Measurements from ENCODE around the gene BPIFA2.
"Not testable (repeated sequence)": the region's sequence is repeated elsewhere in the genome, so short reads cannot be mapped to it uniquely, and the experiment has no call there.

Gene BPIFA2, protein sequence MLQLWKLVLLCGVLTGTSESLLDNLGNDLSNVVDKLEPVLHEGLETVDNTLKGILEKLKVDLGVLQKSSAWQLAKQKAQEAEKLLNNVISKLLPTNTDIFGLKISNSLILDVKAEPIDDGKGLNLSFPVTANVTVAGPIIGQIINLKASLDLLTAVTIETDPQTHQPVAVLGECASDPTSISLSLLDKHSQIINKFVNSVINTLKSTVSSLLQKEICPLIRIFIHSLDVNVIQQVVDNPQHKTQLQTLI

DNA sequence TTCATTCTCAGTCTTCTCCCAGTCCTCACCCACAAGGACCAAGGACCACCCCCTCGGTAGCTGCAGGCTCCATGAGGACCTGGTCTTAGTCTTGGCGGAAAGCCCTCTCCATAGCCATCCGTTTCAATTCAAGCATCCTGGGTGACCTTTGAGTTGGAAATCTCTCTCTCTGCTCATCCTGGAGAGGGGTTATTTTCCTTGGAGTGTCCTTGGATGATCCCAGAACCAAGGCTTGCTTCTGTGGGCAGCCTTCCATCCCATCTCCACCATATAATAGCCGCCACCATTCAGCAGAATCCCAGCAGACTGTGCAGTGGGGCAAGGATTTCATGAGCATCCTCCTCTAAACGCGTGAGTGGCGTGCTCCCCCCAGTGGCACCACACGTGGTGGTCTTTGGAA, at the start of gene BPIFA2:
BPIFA2 (plus strand) TSS at position 301 of the 400 bp plus-strand sequence. CDS start 987 bp downstream, outside the sequence.
- H2AFZ ChIP-seq (ENCODE audit: low read length) = no peak within 1 kb of the TSS
- TF ChIP-seq EZH2phosphoT487 (IDR thresholded peaks at IDR 0.05; ENCODE audit: low read length) (no peak), EZH2 (optimal IDR thresholded peaks at IDR 0.05; ENCODE audit: low read depth, low read length) (no peak)
- TF ChIP-seq, protein P1, sequence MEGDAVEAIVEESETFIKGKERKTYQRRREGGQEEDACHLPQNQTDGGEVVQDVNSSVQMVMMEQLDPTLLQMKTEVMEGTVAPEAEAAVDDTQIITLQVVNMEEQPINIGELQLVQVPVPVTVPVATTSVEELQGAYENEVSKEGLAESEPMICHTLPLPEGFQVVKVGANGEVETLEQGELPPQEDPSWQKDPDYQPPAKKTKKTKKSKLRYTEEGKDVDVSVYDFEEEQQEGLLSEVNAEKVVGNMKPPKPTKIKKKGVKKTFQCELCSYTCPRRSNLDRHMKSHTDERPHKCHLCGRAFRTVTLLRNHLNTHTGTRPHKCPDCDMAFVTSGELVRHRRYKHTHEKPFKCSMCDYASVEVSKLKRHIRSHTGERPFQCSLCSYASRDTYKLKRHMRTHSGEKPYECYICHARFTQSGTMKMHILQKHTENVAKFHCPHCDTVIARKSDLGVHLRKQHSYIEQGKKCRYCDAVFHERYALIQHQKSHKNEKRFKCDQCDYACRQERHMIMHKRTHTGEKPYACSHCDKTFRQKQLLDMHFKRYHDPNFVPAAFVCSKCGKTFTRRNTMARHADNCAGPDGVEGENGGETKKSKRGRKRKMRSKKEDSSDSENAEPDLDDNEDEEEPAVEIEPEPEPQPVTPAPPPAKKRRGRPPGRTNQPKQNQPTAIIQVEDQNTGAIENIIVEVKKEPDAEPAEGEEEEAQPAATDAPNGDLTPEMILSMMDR (IDR thresholded peaks at IDR 0.05; ENCODE audit: low read length) = no peak
- no peaks in the 10 kb centered on the region for H4K20me1 ChIP-seq (ENCODE audit: insufficient read depth, low read length)
- H3K9me3 ChIP-seq (replicated peaks; ENCODE audit: insufficient read depth, low read length) = no peaks in the 10 kb centered on the region
- H3K4me3 ChIP-seq (ENCODE audit: low read length) = no peak within 1 kb of the TSS
- no peak for DNase-seq
- no peaks in the 10 kb centered on the region for H3K9me2 ChIP-seq (replicated peaks; ENCODE audit: insufficient read depth, low read length)
- H3K27ac ChIP-seq (ENCODE audit: low read length) = no peak within 1 kb of the TSS
- H3F3A ChIP-seq (ENCODE audit: insufficient read depth, low read length) = no peaks in the 10 kb centered on the region
- H3K79me2 ChIP-seq (ENCODE audit: low read length) = no peaks in the 10 kb centered on the region
- H3K27me3 ChIP-seq (replicated peaks; ENCODE audit: insufficient read depth, low read length) = peaks cover 42% of the 10 kb centered on the region
- no peaks in the 10 kb centered on the region for H3K36me3 ChIP-seq (replicated peaks; ENCODE audit: insufficient read depth, low read length)
- H3K4me1 ChIP-seq (ENCODE audit: low read length) = no peaks in the 10 kb centered on the region
- no peak within 1 kb of the TSS for H3K4me2 ChIP-seq (ENCODE audit: low read depth, low read length)
- H3K9ac ChIP-seq (ENCODE audit: low read length) = no peak within 1 kb of the TSS

DNA sequence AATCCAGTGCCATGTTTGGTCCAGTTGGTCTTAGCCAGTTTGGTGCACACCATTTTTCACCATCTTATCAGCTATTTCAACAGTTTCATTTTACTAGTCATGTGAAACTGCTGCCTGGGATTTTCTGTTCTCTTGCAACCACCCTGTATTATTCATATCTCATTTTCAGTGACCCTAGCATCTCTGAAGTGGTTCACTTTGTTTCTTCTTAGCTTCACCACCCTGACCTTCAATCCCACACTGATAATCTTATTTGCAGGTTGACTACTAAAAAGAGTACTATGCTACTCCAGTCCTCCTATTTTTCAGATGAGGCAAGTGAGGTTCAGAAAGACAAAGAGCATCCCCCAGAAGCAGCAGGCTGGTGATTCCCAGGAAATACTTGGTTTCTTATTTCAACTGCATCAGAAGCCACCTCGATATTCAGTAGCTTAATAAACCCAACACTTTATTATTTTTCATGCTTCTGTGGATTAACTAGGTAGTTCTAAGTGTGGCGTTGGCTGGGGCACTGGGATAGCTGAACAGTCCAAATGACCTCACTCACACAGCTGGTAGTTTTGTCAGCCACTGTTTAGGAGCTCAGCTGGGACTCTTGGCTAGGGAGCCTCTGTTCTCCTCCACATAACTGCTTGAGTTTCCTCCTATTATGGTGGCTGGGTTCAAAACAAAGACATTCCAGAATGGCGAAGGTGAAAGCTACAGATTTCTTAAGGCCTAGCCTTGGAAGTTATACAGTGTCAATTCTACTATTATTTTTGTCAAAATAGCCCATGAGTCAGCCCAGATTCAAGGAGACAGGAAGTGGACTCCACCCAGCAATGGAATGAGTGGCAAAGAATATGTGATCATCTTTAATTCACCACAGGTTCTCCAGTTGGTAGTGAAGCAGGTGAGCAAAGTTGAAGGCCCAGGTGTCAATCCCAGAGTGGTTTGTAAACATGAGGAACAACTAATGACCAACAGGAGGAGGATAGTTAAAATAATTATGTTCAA, 47.9 kb upstream of the BPIFA2 start:
- Histone ChIP-seq H3K4me1 (ENCODE audit: low read length) (0 out of 2 replicates have a peak, but pooled peaks cover 12% of the 10 kb centered on the region), H3K27me3 (replicated peaks; ENCODE audit: insufficient read depth, low read length) (0 out of 2 replicates have a peak, but pooled peaks cover under 1% of the 10 kb centered on the region), H3K79me2 (ENCODE audit: low read length) (no peaks in the 10 kb centered on the region), H2AFZ (ENCODE audit: low read length) (no peak overlapping the region), H3K4me2 (ENCODE audit: low read depth, low read length) (no peak overlapping the region), H3K9me2 (replicated peaks; ENCODE audit: insufficient read depth, low read length) (no peaks in the 10 kb centered on the region), H3K36me3 (replicated peaks; ENCODE audit: insufficient read depth, low read length) (no peaks in the 10 kb centered on the region), H3F3A (ENCODE audit: insufficient read depth, low read length) (no peaks in the 10 kb centered on the region), H3K9me3 (replicated peaks; ENCODE audit: insufficient read depth, low read length) (no peaks in the 10 kb centered on the region), H3K9ac (ENCODE audit: low read length) (no peak overlapping the region), H3K27ac (ENCODE audit: low read length) (no peak overlapping the region), H4K20me1 (ENCODE audit: insufficient read depth, low read length) (no peaks in the 10 kb centered on the region), H3K4me3 (ENCODE audit: low read length) (no peak overlapping the region)
- TF ChIP-seq, protein P1 (IDR thresholded peaks at IDR 0.05; ENCODE audit: low read length) = no peak
- TF ChIP-seq EZH2 (optimal IDR thresholded peaks at IDR 0.05; ENCODE audit: low read depth, low read length) (no peak), EZH2phosphoT487 (IDR thresholded peaks at IDR 0.05; ENCODE audit: low read length) (no peak)
- DNase-seq = no peak

DNA sequence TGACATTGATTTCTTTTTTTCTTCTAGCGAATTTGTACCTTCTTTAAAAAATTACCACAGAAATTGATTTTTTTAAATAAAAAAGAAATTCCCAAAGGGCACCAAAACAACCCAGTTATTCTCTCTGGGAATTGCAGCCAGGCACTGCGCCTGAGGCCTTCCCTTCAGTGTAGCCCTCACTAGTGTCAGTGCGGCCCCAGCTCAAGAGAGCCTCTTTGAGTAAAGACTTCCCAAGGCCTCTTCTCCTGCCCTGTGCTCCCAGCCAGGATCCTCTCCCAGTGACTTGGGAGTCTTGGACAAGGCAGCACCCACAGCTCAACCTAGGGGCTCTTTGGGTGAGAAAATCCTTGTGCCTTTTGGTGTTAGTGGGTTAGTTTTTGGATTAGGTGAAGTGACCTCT, 47.0 kb upstream of the BPIFA2 start:
- Histone ChIP-seq H3K9ac (ENCODE audit: low read length) (no peak overlapping the region), H3K27ac (ENCODE audit: low read length) (no peak overlapping the region), H3K36me3 (replicated peaks; ENCODE audit: insufficient read depth, low read length) (no peaks in the 10 kb centered on the region), H4K20me1 (ENCODE audit: insufficient read depth, low read length) (no peaks in the 10 kb centered on the region), H3K4me3 (ENCODE audit: low read length) (no peak overlapping the region), H3K9me2 (replicated peaks; ENCODE audit: insufficient read depth, low read length) (no peaks in the 10 kb centered on the region), H3K4me1 (ENCODE audit: low read length) (0 out of 2 replicates have a peak, but pooled peaks cover 12% of the 10 kb centered on the region), H3K9me3 (replicated peaks; ENCODE audit: insufficient read depth, low read length) (no peaks in the 10 kb centered on the region), H3K27me3 (replicated peaks; ENCODE audit: insufficient read depth, low read length) (peaks cover 9% of the 10 kb centered on the region), H3F3A (ENCODE audit: insufficient read depth, low read length) (no peaks in the 10 kb centered on the region), H3K4me2 (ENCODE audit: low read depth, low read length) (no peak overlapping the region), H2AFZ (ENCODE audit: low read length) (no peak overlapping the region), H3K79me2 (ENCODE audit: low read length) (no peaks in the 10 kb centered on the region)
- TF ChIP-seq EZH2phosphoT487 (IDR thresholded peaks at IDR 0.05; ENCODE audit: low read length) = no peak
- no peak for TF ChIP-seq EZH2 (optimal IDR thresholded peaks at IDR 0.05; ENCODE audit: low read depth, low read length)
- TF ChIP-seq, protein P1 (IDR thresholded peaks at IDR 0.05; ENCODE audit: low read length) = no peak
- DNase-seq = no peak

DNA sequence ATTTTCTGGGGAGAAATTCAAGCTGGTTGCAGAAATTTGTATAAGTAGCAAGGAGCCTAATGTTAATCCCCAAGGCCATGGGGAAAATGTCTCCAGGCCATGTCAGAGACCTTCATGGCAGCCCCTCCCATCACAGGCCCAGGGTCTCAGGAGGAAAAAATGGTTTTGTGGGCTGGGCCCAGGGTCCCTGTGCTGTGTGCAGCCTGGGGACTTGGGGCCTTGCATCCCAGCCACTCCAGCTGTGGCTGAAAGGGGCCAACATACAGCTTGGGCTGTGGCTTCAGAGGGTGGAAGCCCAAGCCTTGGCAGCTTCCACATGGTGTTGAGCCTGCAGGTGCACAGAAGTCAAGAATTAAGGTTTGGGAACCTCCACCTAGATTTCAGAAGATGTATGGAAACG, 45.7 kb upstream of the BPIFA2 start:
- H3K9me3 ChIP-seq (replicated peaks; ENCODE audit: insufficient read depth, low read length); H3K27ac ChIP-seq (ENCODE audit: low read length); H2AFZ ChIP-seq (ENCODE audit: low read length); H3K36me3 ChIP-seq (replicated peaks; ENCODE audit: insufficient read depth, low read length); H4K20me1 ChIP-seq (ENCODE audit: insufficient read depth, low read length); DNase-seq; H3K9me2 ChIP-seq (replicated peaks; ENCODE audit: insufficient read depth, low read length); H3K4me3 ChIP-seq (ENCODE audit: low read length); H3K79me2 ChIP-seq (ENCODE audit: low read length); H3K9ac ChIP-seq (ENCODE audit: low read length); H3K4me2 ChIP-seq (ENCODE audit: low read depth, low read length); H3F3A ChIP-seq (ENCODE audit: insufficient read depth, low read length): not testable (repeated sequence)
- H3K27me3 ChIP-seq (replicated peaks; ENCODE audit: insufficient read depth, low read length) = peaks cover 18% of the 10 kb centered on the region
- 0 out of 2 replicates have a peak, but pooled peaks cover 12% of the 10 kb centered on the region for H3K4me1 ChIP-seq (ENCODE audit: low read length)

Measured in MM.1S (cell line).